A549 (cell line): ENCODE measurements around the gene CDC42EP5.

Experiments
- CBX2 ChIP-seq: fragments of 200-600 bp; sonication (generic); IDR thresholded peaks from 2 replicates; pipeline ENCODE4 v1.6.1; 2016; ENCODE audit warnings: low read depth, mild to moderate bottlenecking, borderline replicate concordance
- ESRRA ChIP-seq: fragments of 150-350 bp; IDR thresholded peaks from 2 replicates; pipeline ENCODE4 v1.6.1; 2014; ENCODE audit warnings: mild to moderate bottlenecking, low read length, borderline replicate concordance
- HDAC2 ChIP-seq: fragments of 200-600 bp; sonication (generic); IDR thresholded peaks from 2 replicates; pipeline ENCODE4 v1.6.1; 2016
- KDM5A ChIP-seq: fragments of 200-600 bp; sonication (generic); IDR thresholded peaks from 2 replicates; pipeline ENCODE4 v1.6.1; 2016; ENCODE audit warnings: antibody characterized with exemption, mild to moderate bottlenecking
- MAFK ChIP-seq: fragments of 450-650 bp; IDR thresholded peaks from 2 replicates; pipeline ENCODE4 v1.6.1; 2014; ENCODE audit not compliant: partially characterized antibody
- PHF8 ChIP-seq: fragments of 200-600 bp; sonication (generic); IDR thresholded peaks from 2 replicates; pipeline ENCODE4 v1.6.1; 2016; ENCODE audit warnings: low read depth, mild to moderate bottlenecking, antibody characterized with exemption, moderate library complexity, borderline replicate concordance
- POLR2A ChIP-seq: IDR thresholded peaks from 2 replicates; pipeline ENCODE4 v1.6.1; 2012; ENCODE audit warnings: mild to moderate bottlenecking, low read length
- RARB ChIP-seq: fragments of 250-450 bp; sonication (Bioruptor Pico); IDR thresholded peaks from 2 replicates; pipeline ENCODE4 v1.8.0; 2021; ENCODE audit warnings: mild to moderate bottlenecking, moderate library complexity
- TP53 ChIP-seq: fragments of 250-450 bp; sonication (Bioruptor Pico); IDR thresholded peaks from 2 replicates; pipeline ENCODE4 v1.5.0; 2021; ENCODE audit warnings: mild to moderate bottlenecking, moderate library complexity
- TF ChIP-seq, protein P1 (sequence below): fragments of >200 bp; sonication (Bioruptor Twin); formaldehyde crosslinking; IDR thresholded peaks from 3 replicates; pipeline ENCODE4 v1.5.1; 2016
- TF ChIP-seq, protein P2 (sequence below): fragments of 200-600 bp; sonication (generic); IDR thresholded peaks from 2 replicates; pipeline ENCODE4 v1.6.1; 2016; ENCODE audit warnings: antibody characterized with exemption, mild to moderate bottlenecking, moderate library complexity
- TF ChIP-seq, protein P3 (sequence below): IDR thresholded peaks from 2 replicates; pipeline ENCODE4 v1.6.1; 2012; ENCODE audit warnings: low read depth, borderline replicate concordance
- TF ChIP-seq, protein P4 (sequence below): fragments of 150-350 bp; IDR thresholded peaks from 2 replicates; pipeline ENCODE4 v1.6.1; 2014; ENCODE audit warnings: low read depth, mild to moderate bottlenecking, low read length
- TF ChIP-seq, protein P5 (sequence below): IDR thresholded peaks from 2 replicates; pipeline ENCODE4 v1.6.1; 2012

DNA sequence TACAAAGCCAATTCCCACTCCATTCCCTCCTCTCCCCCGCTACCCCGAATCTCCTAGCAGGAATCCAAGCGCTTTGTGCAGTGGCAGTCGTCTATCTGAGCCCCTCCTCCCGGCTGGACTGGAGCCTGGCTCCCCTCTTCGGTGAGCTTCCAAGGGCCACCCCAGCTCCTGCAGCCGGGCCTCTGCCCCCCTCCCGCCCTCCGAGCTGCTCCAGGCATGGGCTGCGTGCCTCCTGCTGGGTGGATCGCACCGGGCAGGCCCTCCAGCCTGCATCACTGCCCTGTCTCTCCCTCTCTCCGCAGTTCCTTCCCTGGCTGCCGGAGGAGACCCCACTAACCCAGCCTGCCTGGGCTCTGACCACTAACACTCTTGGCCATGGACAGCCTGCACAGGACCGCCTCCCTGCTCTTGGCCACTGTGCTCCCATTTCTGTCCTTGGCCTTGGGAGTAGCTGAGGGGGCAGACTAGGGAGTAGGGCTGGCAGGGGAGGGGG is 37.0 kb downstream of the CDC42EP5 start:
- TF ChIP-seq POLR2A (no peak), ESRRA (no peak), TP53 (CRISPR knock-in tag) (no peak), PHF8 (no peak), CBX2 (no peak), MAFK (no peak), KDM5A (no peak), HDAC2 (no peak), RARB (CRISPR knock-in tag) (no peak)
- TF ChIP-seq, protein P1, sequence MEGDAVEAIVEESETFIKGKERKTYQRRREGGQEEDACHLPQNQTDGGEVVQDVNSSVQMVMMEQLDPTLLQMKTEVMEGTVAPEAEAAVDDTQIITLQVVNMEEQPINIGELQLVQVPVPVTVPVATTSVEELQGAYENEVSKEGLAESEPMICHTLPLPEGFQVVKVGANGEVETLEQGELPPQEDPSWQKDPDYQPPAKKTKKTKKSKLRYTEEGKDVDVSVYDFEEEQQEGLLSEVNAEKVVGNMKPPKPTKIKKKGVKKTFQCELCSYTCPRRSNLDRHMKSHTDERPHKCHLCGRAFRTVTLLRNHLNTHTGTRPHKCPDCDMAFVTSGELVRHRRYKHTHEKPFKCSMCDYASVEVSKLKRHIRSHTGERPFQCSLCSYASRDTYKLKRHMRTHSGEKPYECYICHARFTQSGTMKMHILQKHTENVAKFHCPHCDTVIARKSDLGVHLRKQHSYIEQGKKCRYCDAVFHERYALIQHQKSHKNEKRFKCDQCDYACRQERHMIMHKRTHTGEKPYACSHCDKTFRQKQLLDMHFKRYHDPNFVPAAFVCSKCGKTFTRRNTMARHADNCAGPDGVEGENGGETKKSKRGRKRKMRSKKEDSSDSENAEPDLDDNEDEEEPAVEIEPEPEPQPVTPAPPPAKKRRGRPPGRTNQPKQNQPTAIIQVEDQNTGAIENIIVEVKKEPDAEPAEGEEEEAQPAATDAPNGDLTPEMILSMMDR: no peak
- TF ChIP-seq, protein P2, sequence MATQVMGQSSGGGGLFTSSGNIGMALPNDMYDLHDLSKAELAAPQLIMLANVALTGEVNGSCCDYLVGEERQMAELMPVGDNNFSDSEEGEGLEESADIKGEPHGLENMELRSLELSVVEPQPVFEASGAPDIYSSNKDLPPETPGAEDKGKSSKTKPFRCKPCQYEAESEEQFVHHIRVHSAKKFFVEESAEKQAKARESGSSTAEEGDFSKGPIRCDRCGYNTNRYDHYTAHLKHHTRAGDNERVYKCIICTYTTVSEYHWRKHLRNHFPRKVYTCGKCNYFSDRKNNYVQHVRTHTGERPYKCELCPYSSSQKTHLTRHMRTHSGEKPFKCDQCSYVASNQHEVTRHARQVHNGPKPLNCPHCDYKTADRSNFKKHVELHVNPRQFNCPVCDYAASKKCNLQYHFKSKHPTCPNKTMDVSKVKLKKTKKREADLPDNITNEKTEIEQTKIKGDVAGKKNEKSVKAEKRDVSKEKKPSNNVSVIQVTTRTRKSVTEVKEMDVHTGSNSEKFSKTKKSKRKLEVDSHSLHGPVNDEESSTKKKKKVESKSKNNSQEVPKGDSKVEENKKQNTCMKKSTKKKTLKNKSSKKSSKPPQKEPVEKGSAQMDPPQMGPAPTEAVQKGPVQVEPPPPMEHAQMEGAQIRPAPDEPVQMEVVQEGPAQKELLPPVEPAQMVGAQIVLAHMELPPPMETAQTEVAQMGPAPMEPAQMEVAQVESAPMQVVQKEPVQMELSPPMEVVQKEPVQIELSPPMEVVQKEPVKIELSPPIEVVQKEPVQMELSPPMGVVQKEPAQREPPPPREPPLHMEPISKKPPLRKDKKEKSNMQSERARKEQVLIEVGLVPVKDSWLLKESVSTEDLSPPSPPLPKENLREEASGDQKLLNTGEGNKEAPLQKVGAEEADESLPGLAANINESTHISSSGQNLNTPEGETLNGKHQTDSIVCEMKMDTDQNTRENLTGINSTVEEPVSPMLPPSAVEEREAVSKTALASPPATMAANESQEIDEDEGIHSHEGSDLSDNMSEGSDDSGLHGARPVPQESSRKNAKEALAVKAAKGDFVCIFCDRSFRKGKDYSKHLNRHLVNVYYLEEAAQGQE: no peak
- TF ChIP-seq, protein P3, sequence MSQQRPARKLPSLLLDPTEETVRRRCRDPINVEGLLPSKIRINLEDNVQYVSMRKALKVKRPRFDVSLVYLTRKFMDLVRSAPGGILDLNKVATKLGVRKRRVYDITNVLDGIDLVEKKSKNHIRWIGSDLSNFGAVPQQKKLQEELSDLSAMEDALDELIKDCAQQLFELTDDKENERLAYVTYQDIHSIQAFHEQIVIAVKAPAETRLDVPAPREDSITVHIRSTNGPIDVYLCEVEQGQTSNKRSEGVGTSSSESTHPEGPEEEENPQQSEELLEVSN: no peak
- TF ChIP-seq, protein P4, sequence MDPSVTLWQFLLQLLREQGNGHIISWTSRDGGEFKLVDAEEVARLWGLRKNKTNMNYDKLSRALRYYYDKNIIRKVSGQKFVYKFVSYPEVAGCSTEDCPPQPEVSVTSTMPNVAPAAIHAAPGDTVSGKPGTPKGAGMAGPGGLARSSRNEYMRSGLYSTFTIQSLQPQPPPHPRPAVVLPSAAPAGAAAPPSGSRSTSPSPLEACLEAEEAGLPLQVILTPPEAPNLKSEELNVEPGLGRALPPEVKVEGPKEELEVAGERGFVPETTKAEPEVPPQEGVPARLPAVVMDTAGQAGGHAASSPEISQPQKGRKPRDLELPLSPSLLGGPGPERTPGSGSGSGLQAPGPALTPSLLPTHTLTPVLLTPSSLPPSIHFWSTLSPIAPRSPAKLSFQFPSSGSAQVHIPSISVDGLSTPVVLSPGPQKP: no peak
- TF ChIP-seq, protein P5, sequence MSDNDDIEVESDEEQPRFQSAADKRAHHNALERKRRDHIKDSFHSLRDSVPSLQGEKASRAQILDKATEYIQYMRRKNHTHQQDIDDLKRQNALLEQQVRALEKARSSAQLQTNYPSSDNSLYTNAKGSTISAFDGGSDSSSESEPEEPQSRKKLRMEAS: no peak
